HG03045 (cell line): ENCODE measurements around the gene ZFP62.
"Not testable (repeated sequence)": the region's sequence is repeated elsewhere in the genome, so short reads cannot be mapped to it uniquely, and the experiment has no call there.

Experiments
- ATAC-seq: cut with Tn5 transposase; IDR thresholded peaks from one replicate; pipeline ENCODE4 v1.9.1; 2021; ENCODE audit warnings: mild to moderate bottlenecking, moderate library complexity; ENCODE audit not compliant: unreplicated experiment

Gene ZFP62

DNA sequence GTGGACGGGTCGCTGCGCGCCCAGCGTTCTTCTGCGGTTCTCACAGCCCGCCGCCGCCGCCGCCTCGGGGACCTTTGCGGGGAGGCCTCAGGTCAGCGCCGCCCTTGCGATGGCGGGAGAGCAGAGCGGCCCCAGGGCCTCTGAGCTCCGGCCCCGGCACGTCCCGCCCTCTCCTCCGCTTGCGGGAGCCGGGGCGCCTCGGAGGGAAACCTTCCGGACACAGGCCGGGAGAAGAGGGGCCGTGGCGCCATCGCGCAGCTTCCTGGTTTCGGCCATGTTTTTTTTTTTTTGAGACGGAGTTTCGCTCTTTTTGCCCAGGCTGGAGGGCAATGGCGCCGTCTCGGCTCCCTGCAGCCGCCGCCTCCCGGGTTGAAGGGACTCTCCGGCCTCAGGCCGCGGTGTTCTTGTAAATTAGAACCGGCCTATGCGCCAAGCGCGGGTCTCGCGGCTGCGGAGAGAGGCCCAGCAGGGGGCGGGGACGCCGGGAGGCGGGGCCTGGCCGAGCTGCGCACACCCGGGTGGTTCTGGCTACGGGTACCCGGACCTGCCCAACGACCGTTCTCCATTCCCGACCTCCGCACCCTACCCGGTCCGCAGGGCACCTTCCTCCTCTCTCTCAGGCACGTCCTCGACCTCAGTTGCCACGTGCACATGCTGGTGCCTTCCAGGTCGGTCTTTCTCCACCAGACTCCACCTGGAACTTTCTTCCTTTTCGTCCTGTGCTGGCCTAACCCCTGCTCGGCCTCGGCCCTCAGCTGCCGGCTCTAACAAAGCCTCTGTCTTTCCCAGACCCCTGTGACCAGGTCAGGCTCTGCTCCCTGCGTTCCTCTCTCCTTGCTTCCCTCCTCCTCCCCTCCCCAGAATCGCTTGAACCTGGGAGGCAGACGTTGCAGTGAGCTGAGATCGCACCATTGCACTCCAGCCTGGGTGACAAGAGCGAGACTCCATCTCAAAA, 29.7 kb downstream of the ZFP62 start:
- ATAC-seq, result peak; percentile 80

GRCh38 chr5:180830253-180831138, 30.6 kb downstream of the ZFP62 start:
- ATAC-seq, result peak; percentile 52

GRCh38 chr5:180829726-180830125, 31.4 kb downstream of the ZFP62 start:
- ATAC-seq, result no peak

DNA sequence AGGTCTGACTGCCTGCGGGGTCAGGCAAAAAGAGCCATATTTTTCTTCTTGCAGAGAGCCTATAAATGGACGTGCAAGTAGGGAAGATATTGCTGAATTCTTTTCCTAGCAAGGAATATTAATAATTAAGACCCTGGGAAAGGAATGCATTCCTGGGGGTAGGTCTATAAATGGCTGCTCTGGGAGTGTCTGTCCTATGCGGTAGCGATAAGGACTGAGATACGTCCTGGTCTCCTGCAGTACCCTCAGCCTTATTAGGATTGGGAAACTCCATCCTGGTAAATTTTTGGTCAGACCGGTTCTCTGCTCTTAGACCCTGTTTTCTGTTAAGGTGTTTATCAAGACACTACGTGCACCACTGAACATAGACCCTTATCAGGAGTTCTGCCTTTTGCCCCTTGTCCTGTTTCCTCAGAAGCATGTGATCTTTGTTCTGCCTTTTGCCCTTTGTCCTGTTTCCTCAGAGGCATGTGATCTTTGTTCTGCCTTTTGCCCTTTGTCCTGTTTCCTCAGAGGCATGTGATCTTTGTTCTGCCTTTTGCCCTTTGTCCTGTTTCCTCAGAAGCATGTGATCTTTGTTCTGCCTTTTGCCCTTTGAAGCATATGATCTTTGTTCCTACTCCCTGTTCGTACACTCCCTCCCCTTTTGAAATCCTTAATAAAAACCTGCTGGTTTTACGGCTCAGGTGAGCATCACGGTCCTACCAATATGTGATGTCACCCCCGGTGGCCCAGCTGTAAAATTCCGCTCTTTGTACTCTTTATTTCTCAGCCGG, 32.1 kb downstream of the ZFP62 start:
- not testable (repeated sequence) for ATAC-seq

- not testable (repeated sequence) for ATAC-seq
Observed at GRCh38 chr5:180827374-180827773, 33.7 kb downstream of the ZFP62 start.

GRCh38 chr5:180825768-180826525, 35.1 kb downstream of the ZFP62 start:
- ATAC-seq, result no peak

DNA sequence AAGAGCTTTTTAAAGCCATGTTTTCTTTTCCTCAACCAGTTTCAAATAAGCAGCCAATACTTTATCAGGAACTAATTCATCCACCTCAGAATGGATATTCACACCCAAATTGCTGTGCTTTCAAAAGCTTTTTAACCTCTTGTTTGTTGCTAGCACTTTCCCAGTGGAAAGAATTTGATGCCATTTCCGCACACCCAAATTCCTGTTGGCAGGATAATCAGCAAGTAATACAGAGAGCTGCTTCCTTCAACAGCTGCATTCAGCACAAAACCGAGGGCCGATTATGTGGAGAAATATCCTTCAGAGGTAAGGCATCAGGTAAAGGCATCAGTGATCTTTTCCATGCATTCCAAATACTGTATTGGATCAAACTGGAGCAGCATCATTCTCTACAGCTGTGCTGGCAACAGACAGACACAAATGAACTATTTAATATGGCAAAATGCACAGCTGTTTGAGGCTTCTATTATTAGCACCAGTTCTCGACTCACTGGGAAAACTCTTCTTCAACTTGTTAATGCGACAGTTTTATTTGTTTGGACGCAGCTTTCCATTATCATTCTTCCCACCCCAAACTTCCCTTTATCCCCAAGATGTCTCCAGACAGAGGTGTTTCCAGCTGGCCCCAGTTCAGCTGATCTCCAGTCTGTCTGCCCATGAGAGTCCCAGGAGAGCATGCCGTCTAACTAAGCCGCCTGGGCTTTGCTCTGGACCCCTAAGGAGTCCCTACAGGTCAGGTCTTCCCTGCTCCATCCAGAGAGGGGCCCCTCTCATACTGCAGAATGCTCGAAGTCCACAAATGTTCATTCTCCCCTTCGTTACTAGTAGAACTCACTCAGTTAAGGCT, 36.2 kb downstream of the ZFP62 start:
- no peak for ATAC-seq

DNA sequence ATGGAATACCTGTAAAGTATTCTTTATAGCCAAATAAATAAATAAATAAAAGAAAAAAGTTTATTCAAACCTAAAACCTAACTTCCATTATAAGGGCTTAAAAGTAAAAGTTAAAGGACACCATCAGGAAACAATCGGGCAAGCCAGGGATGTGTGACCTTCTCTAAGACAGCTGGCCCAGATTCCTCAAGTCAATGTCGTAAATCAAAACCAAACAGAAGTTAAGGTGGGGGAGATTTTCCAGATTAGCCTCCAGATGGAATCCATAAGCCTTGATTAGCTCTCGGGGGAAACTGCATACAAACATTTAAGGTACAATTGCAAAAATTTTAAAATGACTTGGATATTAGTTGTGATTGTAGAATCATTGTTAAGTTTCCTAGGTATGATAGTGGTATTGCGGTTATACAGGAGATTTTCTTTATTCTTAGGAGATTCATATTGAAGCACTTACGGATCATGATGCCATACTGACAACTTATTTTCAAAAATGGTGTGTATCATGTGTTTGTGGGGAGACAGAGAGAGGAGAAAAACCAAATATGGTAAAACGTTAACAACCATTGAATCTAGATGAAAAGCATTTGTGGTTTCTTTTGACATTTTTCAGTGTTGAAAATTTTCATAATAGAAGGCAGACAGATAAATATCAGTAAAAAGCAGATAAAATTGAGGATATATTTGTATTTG, 37.0 kb downstream of the ZFP62 start:
- no peak for ATAC-seq

DNA sequence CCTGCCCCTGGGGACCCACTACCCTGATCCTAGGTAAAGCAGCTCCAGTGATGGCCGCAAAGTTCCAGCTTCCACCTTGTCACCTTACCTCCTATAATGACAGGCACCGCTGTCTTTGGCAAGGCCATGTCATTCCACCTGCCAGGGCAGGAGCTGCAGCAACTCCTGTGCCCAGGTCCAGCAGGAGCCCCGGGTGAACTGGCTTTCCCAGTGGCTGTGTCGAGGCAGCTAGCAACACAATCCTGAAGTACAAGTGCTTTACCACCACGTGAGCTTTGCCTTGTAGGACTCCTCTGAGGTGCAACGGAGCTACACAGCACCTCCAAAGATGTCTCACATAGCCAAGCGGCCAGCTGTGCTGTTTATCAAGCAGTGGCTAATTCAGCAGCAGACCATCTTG, 37.7 kb downstream of the ZFP62 start:
- no peak for ATAC-seq

- ATAC-seq, result no peak
Observed at GRCh38 chr5:180821538-180821937, 39.5 kb downstream of the ZFP62 start.

- peak; percentile 84 for ATAC-seq
Observed at GRCh38 chr5:180820788-180821321, 40.2 kb downstream of the ZFP62 start.

DNA sequence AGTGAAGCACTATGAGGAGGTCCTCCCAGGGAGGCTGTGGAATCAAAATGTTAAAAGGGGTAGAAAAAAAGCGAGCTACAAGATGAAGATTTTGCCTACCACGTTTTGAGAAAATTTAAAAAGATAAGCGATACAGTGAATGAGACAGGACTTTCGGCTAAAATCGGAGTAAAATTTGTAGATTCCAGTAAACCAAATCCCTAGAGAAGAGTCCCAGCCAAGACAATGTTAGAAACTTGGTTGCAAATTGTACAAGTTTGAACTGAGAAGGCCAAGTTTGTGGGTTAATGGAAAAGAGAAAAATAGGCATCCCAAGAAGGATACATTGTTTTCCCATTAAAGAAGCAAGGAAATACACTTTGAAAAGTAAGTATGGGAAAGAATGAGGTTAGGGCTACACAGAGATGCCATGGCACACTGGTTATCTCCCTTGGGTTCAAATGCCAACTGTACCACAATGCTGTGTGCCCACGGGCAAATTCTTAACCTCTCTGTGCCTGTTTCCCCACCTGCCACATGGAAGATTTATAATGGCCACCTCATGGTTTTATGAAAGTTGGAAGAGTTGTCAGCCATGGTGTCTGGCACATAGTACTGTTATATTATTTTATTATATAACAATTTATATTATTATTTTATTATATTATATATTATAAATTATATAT, 42.3 kb downstream of the ZFP62 start:
- no peak for ATAC-seq

- ATAC-seq, result no peak
Observed at GRCh38 chr5:180817893-180818674, 43.0 kb downstream of the ZFP62 start.

- no peak for ATAC-seq
Observed at GRCh38 chr5:180816608-180817534, 44.2 kb downstream of the ZFP62 start.

DNA sequence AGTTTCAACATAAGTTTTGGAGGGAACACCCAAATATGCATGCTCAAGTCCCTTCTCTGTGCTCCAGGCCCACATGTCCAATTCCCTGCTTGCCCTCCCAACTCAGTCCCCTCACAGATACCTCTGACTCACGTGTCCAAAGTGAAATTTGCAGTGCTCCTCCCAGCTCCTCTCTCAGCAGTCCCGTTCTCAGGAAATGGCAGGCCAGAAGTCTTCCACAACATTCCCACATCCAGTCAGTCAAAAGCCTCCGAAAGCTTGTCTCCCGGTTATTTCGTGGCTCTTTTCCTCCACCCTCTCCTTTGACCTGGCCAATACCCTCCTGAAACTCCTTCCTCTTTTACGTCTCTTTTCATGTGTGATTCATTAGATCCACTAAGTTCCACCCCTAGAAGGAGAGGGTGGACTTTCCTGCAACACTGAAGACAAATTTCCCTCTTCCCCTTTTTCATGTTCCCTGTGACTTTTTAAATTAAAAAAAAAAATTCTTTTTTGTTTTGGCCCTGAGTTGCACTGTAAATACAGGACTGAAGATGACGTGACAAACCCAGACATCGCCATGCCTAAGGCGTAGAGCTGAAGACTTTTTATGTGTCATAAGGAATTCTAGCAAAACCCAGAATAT, 45.7 kb downstream of the ZFP62 start:
- ATAC-seq, result no peak

DNA sequence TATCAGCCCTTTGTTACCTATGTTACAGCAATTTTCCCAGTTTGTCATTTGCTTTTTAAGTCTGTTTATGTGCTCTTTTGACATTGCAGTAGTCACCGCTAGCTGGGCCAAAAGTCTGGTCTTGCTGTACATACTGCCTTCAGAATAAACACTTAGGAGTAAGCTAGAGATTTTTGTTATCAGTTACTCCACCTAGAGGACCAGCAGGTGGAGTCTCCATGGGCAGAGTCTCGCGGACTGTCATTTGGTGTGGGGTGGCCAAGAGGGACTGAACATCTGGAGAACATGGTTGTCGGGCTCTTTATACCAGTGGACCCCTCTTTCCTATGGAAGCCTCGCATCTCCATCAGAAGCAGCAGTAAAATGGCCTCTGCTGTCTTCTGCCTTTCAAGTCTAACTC, 47.7 kb downstream of the ZFP62 start:
- ATAC-seq, result no peak
